Astrocyte (in vitro differentiated cells and primary cell): ENCODE measurements around the gene DAG1.

Source experiments
- CTCF ChIP-seq: IDR thresholded peaks from 2 replicates; pipeline ENCODE4 v1.5.1; 2011; ENCODE audit warnings: low read depth, mild to moderate bottlenecking, inconsistent platforms, low read length, moderate library complexity; ENCODE audit not compliant: insufficient read depth
- EZH2 ChIP-seq: IDR thresholded peaks from 2 replicates; pipeline ENCODE4 v1.6.1; 2012; ENCODE audit warnings: mild to moderate bottlenecking, low read length, inconsistent platforms; ENCODE audit not compliant: insufficient read depth

DNA sequence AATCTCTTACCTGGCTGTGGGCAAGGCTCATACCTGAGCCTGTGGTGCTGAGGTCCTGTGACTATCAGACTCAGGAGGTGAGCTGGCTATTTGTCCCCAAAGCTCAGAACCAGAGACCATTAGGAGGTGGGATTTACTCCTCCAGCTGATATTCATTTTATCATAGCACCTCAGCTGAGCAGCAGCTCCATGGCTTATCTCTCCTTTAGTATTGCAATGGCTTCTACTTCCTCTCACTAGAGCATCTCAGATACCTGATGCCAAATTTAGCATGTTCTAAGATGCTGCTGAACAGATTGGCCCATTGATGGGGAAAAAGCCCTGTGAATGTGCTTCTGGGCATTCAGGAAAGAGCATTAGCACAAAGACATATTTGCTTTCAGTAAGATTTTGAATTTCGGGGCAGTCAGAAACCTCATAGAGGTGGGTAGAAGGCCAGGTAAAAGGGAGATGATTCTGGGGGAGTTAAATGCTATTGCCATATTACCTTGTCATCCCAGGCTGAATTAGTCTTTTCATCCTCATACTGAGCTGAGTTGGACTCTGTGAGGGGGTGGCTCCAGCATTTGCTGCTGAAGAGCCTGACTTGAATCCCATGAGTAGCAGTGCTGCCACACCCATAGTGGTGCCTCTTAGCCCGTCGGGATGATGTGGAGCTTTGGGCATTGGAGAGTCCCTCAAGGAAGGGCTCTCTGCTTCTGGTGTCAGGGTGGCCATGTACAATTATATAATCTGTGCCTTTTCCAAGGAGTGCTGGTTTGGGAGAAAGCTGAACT lies 86.6 kb downstream of the DAG1 start:
- TF ChIP-seq CTCF: no peak
- TF ChIP-seq EZH2: no peak
